ENCODE data around the gene SLC15A3.
"Not testable (repeated sequence)": the region's sequence is repeated elsewhere in the genome, so short reads cannot be mapped to it uniquely, and the experiment has no call there.

SLC15A3 gene

GRCh38 chr11:60974316-60974715, 22.3 kb upstream of the SLC15A3 start:
- DNase-seq, result not testable (repeated sequence)

DNA sequence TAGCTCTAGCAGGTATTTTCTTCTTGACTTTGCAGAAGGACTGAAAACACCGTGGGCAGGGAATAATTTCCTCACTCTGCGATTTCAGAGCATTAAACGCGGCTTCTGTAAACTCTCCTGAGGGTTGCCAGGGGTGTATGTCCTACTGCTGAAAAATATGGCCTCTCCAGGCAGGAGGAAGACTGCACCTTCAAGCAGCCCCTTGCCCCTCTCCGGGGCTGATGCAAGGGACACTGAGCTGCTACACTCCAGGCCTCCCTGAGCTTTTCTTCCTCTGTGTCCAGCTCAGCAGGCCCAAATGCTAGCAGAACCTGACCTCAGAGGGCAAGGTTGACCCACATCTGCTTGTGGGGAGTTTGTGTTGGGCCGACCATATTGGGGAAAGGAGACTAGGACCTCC, 21.7 kb upstream of the SLC15A3 start:
- DNase-seq, result no peak

DNA sequence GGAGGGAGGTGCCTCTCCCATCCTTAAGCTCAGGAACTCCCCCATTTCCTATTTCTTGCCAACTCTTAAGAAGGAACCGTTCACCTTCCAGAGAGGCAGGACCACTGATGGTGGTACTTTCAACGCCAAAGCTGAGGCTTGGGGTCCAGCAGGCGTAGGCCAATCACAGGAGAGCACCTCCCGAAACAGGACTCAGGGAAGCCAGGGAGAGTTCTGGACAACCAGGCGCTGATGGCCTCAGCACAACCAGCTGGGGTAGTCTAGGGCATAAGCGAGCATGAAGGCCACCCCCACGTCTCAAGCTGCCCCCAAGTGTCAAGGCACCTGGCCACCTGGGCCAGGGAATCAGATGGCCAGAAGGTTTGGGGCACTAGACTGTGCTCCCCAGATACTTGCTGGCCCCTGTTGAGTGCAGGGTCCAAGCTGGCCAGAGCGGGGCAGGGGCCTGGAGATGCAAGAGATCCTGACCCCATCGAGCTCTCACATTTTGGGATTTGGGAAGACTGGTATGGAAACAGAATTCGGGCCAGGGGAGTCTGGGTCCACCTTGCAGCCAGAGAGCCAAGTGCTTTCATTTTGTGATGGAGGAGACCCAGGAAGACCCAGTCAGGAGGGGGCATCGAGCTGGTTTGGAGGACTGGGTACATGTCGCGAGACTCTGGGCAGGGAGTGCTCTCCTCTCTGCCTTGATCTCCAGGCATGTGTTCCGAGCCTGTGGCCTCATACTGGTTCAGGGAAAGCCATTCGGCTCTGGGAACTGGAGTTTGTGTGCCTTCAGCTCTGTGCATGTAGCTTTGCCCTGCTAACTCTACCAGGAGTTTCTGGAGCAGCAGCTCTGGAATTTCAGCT, 20.4 kb upstream of the SLC15A3 start:
- no peak for DNase-seq

GRCh38 chr11:60971520-60971919, 19.5 kb upstream of the SLC15A3 start, which contains the start of gene CD6:
TSS of gene CD6 (plus strand) at chr11:60971680. CDS start at chr11:60971866, 186 bp downstream.
- no peak for DNase-seq

DNA sequence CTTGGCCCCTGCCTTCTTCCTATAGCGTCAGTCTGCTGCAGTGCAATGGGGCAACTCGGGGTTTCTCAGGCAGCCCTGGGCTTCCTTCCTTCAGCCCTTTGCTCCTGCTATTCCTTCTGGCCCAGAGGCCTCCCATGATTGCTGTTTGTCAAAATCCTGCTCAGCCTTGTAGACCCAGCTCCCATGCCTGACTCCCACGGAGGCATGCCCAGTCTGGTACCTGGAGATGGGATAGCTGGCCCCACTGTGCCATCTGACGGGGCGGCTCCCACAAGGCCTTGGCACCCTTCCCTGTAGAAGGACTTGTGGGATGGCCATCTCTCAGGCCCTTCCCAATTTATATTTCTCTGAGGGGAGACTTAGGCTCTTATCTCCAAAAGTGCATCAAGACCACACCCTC, 18.9 kb upstream of the SLC15A3 start:
- DNase-seq, result no peak

DNA sequence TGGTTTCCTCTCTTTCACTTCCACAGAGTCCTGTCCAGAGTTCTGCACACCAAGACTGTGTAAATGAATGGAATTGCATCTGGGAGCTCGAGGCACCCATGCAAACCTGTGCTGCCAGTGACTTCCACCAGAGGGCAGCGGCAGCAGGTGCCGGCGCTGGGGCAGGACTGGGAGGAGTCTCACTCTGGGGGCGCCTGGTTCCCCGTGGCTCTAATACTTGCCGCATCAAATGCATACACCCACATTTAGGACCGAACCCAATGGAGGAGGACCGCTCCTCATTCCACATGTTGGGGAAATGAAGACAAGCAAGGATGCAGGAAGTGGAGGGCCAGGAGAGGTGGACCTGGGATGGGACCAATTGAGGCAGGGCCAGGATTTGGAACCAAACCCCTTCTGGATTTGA, 18.4 kb upstream of the SLC15A3 start:
- peak; percentile 55 for DNase-seq

DNA sequence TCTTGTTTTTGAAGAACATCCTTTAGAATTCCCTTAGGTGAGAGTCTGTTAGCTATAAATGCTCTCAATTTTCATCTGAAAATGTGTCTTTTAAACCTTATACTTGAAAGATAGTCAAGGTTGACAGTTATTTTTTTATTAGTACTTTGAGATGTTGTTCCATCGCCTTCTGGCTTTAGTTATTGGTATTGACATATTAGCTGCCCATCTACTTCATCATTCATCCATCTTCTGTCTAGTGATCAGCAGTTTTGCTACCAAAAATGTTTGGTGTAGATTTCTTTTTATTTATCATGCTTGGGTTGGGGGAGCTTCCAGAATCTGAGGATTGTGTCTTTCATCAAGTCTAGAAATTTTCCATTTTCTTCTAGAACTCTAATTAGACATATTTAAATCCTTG, 16.2 kb upstream of the SLC15A3 start:
- DNase-seq, result no peak

DNA sequence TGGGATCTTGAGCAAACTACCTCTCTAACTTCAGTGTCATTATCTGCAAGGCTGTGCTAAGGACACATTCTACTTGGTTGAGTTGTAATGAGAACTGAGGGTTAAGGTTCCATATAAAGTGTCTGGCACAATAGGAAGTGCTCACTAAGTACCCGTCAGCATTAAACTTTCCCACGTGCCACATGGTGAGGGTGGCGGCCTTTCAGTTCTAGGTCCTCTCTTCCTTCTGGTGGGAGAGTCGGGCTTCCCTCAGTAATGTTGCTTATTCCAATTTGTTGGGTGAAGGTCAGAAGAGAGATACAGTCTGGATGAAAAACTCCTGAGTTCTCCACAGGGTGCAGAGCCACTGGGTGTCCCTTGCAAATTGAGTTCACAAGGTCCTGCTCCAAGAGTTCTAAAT, 14.9 kb upstream of the SLC15A3 start:
- no peak for DNase-seq

DNA sequence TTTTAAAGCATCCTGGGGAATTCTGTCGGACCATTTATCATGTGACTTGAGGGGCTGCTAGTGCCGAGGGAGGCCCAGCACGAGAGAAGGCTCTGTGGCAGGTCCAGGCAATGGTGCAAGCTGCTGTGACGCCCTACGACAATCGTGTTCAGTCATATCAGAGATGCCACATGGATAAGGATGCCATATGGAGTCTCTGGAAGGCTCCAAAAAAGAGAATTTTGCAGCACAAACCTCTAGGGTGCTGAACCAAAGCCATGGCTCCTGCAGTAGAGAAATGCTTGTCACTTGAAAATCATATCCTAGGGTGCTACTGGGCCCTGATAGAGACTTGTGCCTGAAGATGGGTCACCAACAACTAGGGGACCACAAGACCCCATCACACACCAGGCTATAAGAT, 12.8 kb upstream of the SLC15A3 start:
- no peak for DNase-seq

DNA sequence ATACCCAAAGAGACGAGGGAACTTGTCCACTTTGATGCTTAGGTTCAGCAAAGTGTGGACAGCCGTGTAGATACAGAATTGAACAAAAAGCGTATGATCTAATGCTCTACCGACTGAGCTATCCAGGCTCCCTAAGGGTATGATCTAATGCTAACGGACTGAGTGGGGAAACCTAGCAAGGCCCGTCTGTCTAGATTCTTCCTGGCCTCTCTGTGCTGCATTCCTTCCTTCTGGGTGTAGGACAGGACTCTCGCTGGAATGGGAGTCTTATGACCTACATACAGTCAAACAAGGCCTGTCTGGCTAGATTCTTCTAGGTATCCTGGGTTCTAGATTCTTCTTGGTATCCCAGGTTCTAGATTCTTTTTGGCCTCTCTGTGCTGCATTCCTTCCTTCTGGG, 8.4 kb upstream of the SLC15A3 start:
- DNase-seq, result no peak

GRCh38 chr11:60959431-60959830, 7.5 kb upstream of the SLC15A3 start:
- no peak for DNase-seq

- no peak for DNase-seq
These were observed 5.2 kb upstream of the SLC15A3 start for GRCh38 chr11:60957188-60957587.

DNA sequence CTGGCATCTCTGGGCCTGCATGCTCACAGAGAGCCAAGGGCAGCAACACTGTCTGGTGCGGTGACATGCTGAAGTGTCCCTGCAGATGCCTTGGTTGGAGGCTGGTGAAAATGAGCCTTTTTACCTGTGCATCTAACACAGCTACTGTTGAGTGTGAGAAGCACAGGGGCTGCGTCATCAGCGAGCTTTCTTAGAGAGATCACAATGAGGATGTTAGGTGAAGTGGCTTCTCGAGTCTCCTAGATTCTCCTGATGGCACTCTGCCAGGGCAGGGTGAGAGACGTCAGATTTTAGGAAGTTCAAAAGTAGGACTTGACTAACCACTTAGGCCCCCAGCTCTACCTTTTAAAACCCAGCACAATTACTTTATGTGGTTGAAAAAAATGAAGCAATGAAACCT, 3.6 kb upstream of the SLC15A3 start:
- no peak for DNase-seq

DNA sequence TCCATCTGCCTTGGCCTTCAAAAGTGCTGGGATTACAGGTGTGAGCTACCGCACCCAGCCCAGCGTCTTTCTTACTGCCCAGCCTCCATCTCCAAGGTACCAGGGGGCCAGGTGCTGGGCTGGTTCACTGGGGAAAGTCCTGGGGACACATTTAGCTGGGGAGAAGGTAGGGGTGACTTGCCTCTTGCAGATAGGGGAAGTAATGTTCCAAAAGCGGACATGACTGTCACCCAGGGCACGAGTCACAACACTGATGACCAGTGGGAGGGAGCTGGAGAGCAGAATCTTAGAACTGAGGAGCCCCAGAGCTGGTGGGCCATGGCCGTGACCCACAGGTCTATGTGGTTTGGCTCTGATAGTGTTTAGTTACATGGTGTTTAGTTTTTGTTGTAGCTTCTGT, 2.4 kb upstream of the SLC15A3 start:
- DNase-seq, result no peak

- no peak for DNase-seq
These were observed 1.8 kb upstream of the SLC15A3 start for GRCh38 chr11:60953781-60954180.

- DNase-seq, result no peak
These were observed 780 bp upstream of the SLC15A3 start for GRCh38 chr11:60952742-60953170.

DNA sequence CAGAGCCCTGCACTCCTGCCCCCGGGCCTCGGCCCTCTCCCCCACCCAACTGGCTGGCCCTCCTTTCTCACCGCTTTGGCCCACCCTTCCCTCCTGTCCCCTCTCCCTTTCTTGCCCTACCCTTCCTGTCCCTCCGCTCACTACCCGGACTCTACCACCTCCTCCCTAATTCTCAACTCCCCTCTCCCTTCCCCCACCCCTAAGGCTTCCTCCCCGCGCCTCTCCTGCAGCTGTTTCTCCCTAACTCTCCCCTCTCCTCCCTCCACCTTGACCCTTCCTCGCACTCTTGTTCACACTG, 421 bp downstream of the SLC15A3 start:
- DNase-seq, result no peak

DNA sequence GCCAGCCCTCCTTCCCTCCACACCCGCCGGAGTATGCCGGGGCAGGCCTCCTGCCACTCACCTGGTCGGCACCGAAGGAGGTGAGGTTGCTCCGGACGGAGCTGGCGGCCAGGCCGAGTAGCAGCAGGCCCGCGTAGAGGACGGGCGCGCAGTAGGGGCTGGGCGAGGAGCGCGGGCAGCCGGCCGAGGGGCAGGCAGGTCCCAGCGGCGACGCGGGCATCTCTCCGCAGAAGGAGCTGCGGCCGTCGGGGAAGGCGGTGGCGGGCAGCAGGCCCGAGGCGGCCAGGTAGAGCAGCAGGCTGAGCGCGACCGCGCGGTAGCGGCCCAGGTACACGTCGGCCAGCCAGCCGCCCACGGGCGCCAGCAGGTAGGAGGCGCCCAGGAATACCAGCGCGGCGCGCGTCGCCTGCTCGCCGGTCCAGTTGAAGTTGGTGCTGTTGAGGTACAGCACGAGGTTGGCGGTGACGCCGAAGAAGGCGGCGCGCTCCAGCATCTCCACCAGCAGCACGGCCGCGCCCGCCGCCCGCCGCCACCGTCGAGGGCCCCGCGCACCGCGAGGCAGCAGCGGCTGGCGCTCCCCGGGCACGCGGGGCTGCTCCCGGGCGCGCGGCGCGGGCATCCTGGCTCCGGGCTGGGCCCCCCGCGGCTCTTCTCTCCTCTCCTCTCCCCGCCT, 907 bp downstream of the SLC15A3 start:
- no peak for DNase-seq

- no peak for DNase-seq
These were observed 2.0 kb downstream of the SLC15A3 start for GRCh38 chr11:60950024-60950423.

GRCh38 chr11:60948250-60948649, 3.7 kb downstream of the SLC15A3 start:
- no peak for DNase-seq

GRCh38 chr11:60947700-60948099, 4.3 kb downstream of the SLC15A3 start:
- no peak for DNase-seq

DNA sequence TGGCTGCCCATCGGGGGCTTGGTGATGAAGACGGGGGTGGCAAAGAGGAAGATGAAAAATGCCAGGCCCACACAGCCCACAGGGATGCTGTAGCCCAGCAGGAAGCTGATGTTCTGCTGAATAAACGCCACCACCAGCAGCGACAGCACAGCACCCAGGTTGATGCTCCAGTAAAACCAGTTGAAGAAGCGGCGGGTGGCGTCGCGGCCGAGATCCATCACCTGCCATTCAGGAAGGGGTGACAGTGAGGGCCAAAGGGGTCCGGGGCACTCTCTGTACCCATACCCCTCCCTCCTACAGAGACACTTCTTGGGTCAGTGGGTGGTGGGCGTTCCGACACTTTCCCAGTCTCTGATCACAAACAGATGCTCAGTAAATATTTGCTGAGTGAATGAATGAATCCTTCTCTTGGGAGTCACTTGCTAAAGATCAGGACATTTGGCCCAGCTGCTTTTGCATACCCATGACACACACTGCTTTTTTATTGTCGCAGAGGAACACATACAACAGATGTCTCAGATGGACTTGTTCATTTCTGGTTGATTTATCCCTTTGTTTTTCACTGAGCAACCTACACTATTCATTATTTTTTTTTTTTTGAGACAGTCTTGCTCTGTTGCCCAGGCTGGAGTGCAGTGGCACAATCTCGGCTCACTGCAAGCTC, 5.2 kb downstream of the SLC15A3 start:
- no peak for DNase-seq

GRCh38 chr11:60945295-60945667, 6.7 kb downstream of the SLC15A3 start:
- DNase-seq, result peak; percentile 43

Data from hematopoietic multipotent progenitor cell treated with erythropoietin and hydrocortisone succinate and interleukin-3 and kit ligand, for 8 days (in vitro differentiated cells).